ENCODE measurements around the gene SORCS2. TPM values are rescaled to one million over a fixed set of nuclear protein-coding genes. Genes with fewer than 3 reads are reported as not detected.

Gene SORCS2
- polyA plus RNA-seq, 1 donor (not counting 4 experiments of a cell fraction or from before 2014, with no cell fraction given) = 0.09 TPM

- DNase-seq (ENCODE audit: low read depth, low spot score) (no peak), FAIRE-seq (no peak)
- Histone ChIP-seq H3K9me3 (ENCODE audit: control insufficient read depth, low read depth, low read length) (no peaks in the 10 kb centered on the region), H3K9me1 (ENCODE audit: control insufficient read depth, extremely low read depth, insufficient read depth, low read length) (no peaks in the 10 kb centered on the region), H3K36me3 (ENCODE audit: control insufficient read depth in 2 of 2, extremely low read depth in 1 of 2, insufficient read depth in 2 of 2, low read length in 2 of 2) (no peaks in the 10 kb centered on the region), H2AFZ (ENCODE audit: control insufficient read depth, low read length) (no peak overlapping the region), H3K4me2 (ENCODE audit: control insufficient read depth, extremely low read depth, insufficient read depth, low read depth, low read length) (no peak overlapping the region), H4K20me1 (ENCODE audit: control insufficient read depth, extremely low read depth, insufficient read depth, low read length) (no peaks in the 10 kb centered on the region), H3K4me1 (ENCODE audit: control insufficient read depth, extremely low read depth, insufficient read depth, low read length) (no peaks in the 10 kb centered on the region), H3K4me3 (ENCODE audit: control insufficient read depth in 2 of 3, extremely low read depth in 1 of 3, insufficient read depth in 2 of 3, low read depth in 1 of 3, low read length in 3 of 3) (no peak overlapping the region), H3K27me3 (ENCODE audit: control insufficient read depth, extremely low read depth, insufficient read depth, low read length) (peaks cover 64% of the 10 kb centered on the region), H3K9ac (ENCODE audit: control insufficient read depth, extremely low read depth, insufficient read depth, low read length) (no peak overlapping the region), H3K79me2 (ENCODE audit: control insufficient read depth, insufficient read depth, low read length) (no peaks in the 10 kb centered on the region), H3K27ac (ENCODE audit: control insufficient read depth, insufficient read depth, low read length) (no peak overlapping the region)
- TF ChIP-seq EZH2 (IDR thresholded peaks at IDR 0.05; ENCODE audit: low read length) (no peak), CTCF (optimal IDR thresholded peaks at IDR 0.05 in 1 of 3, IDR thresholded peaks at IDR 0.05 in 1 of 3, conservative IDR thresholded peaks at IDR 0.05 in 1 of 3; ENCODE audit: extremely low read depth in 1 of 3, insufficient read depth in 2 of 3, low read length in 3 of 3) (no peak)
- dilution Hi-C loops (cut with MboI; ENCODE audit: extremely low pct_ligation_motif_present, low sequenced_read_pairs) = no loop called here
Measured at GRCh38 chr4:7190691-7191545, 1.4 kb upstream of the SORCS2 start.

- DNase-seq (ENCODE audit: low read depth, low spot score) = no peak
- no peak for FAIRE-seq
- no peaks in the 10 kb centered on the region for H4K20me1 ChIP-seq (ENCODE audit: control insufficient read depth, extremely low read depth, insufficient read depth, low read length)
- no peaks in the 10 kb centered on the region for H3K9me3 ChIP-seq (ENCODE audit: control insufficient read depth, low read depth, low read length)
- TF ChIP-seq EZH2 (IDR thresholded peaks at IDR 0.05; ENCODE audit: low read length) = no peak
- peaks cover 69% of the 10 kb centered on the region for H3K27me3 ChIP-seq (ENCODE audit: control insufficient read depth, extremely low read depth, insufficient read depth, low read length)
- no peaks in the 10 kb centered on the region for H3K9me1 ChIP-seq (ENCODE audit: control insufficient read depth, extremely low read depth, insufficient read depth, low read length)
- peaks cover 2% of the 10 kb centered on the region for H3K4me1 ChIP-seq (ENCODE audit: control insufficient read depth, extremely low read depth, insufficient read depth, low read length)
- H3K9ac ChIP-seq (ENCODE audit: control insufficient read depth, extremely low read depth, insufficient read depth, low read length) = no peak overlapping the region
- H3K36me3 ChIP-seq (ENCODE audit: control insufficient read depth in 2 of 2, extremely low read depth in 1 of 2, insufficient read depth in 2 of 2, low read length in 2 of 2) = no peaks in the 10 kb centered on the region
- no peak overlapping the region for H3K4me3 ChIP-seq (ENCODE audit: control insufficient read depth in 2 of 3, extremely low read depth in 1 of 3, insufficient read depth in 2 of 3, low read depth in 1 of 3, low read length in 3 of 3)
- no peak overlapping the region for H2AFZ ChIP-seq (ENCODE audit: control insufficient read depth, low read length)
- H3K27ac ChIP-seq (ENCODE audit: control insufficient read depth, insufficient read depth, low read length) = no peak overlapping the region
- dilution Hi-C loops (cut with MboI; ENCODE audit: extremely low pct_ligation_motif_present, low sequenced_read_pairs) = no loop called here
- H3K4me2 ChIP-seq (ENCODE audit: control insufficient read depth, extremely low read depth, insufficient read depth, low read depth, low read length) = no peak overlapping the region
- H3K79me2 ChIP-seq (ENCODE audit: control insufficient read depth, insufficient read depth, low read length) = no peaks in the 10 kb centered on the region
Measured at GRCh38 chr4:7191546-7192251, 639 bp upstream of the SORCS2 start.

Measured in keratinocyte (primary cell).